Measurements from ENCODE around the gene PLXNA4. TPM values are rescaled to one million over a fixed set of nuclear protein-coding genes. Genes with fewer than 3 reads are reported as not detected.

PLXNA4 gene
- total RNA-seq, 1 experiment from 2014 or later: not detected

DNA sequence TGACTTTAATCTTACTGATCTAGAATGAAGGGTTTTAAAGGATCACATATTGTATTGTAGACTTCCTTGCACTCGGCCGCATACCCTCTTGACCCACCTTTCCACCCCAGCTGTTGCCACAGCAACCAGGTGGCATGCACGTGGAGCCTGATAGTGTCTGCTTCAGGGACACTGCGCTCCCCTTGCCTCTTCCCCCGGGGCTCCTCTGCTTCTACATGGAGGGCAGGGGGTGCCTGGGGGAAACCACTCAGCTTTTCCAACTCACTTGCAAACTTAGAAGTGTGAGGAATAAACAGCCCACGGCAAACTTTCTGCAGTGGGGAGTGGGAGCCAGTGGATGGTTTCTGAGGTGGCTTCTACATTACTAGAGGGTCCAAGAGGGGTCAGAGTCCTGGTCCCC lies 458.6 kb downstream of the PLXNA4 start:
- H4K20me1 ChIP-seq (ENCODE audit: insufficient read depth): no peaks in the 10 kb centered on the region
- no peak overlapping the region for H3K4me3 ChIP-seq (replicated peaks in 1 of 2; ENCODE audit: low read depth in 1 of 2, low read length in 2 of 2)
- no peaks in the 10 kb centered on the region for H3K9me2 ChIP-seq (ENCODE audit: insufficient read depth)
- H3K27me3 ChIP-seq (ENCODE audit: insufficient read depth, low read length): peaks cover 22% of the 10 kb centered on the region; the same call in 1 of the 2 replicates
- H3K9ac ChIP-seq (ENCODE audit: low read length): no peak overlapping the region
- no peaks in the 10 kb centered on the region for H3K36me3 ChIP-seq (ENCODE audit: control insufficient read depth in 1 of 2, insufficient read depth in 2 of 2, low read length in 2 of 2)
- intact Hi-C loops (cut with micrococcal nuclease): no loop called here
- TF ChIP-seq CBX3 (IDR thresholded peaks at IDR 0.05; ENCODE audit: low read depth) (no peak), EZH2phosphoT487 (IDR thresholded peaks at IDR 0.05; ENCODE audit: borderline replicate concordance) (no peak), FOSL1 (IDR thresholded peaks at IDR 0.05; ENCODE audit: low read depth) (no peak), CEBPB (IDR thresholded peaks at IDR 0.05; ENCODE audit: low read depth) (no peak), EZH2 (IDR thresholded peaks at IDR 0.05) (no peak), ZNF274 (IDR thresholded peaks at IDR 0.05; ENCODE audit: low read depth, low read length) (no peak), YY1 (IDR thresholded peaks at IDR 0.05; ENCODE audit: extremely low read depth, insufficient replicate concordance, low read depth, low read length) (no peak), SIN3A (IDR thresholded peaks at IDR 0.05; ENCODE audit: low read depth) (no peak), ZFX (IDR thresholded peaks at IDR 0.05) (no peak), SP1 (IDR thresholded peaks at IDR 0.05; ENCODE audit: low read depth) (no peak), POLR2AphosphoS5 (IDR thresholded peaks at IDR 0.05; ENCODE audit: low read depth, low read length) (no peak), SRF (IDR thresholded peaks at IDR 0.05; ENCODE audit: low read depth) (no peak), ELF1 (IDR thresholded peaks at IDR 0.05; ENCODE audit: borderline replicate concordance, low read depth) (no peak), EGR1 (IDR thresholded peaks at IDR 0.05; ENCODE audit: low read depth) (no peak)
- TF ChIP-seq, protein P1, sequence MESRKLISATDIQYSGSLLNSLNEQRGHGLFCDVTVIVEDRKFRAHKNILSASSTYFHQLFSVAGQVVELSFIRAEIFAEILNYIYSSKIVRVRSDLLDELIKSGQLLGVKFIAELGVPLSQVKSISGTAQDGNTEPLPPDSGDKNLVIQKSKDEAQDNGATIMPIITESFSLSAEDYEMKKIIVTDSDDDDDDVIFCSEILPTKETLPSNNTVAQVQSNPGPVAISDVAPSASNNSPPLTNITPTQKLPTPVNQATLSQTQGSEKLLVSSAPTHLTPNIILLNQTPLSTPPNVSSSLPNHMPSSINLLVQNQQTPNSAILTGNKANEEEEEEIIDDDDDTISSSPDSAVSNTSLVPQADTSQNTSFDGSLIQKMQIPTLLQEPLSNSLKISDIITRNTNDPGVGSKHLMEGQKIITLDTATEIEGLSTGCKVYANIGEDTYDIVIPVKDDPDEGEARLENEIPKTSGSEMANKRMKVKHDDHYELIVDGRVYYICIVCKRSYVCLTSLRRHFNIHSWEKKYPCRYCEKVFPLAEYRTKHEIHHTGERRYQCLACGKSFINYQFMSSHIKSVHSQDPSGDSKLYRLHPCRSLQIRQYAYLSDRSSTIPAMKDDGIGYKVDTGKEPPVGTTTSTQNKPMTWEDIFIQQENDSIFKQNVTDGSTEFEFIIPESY (IDR thresholded peaks at IDR 0.05; ENCODE audit: extremely low read depth, insufficient replicate concordance, low read length): no peak
- TF ChIP-seq, protein P2, sequence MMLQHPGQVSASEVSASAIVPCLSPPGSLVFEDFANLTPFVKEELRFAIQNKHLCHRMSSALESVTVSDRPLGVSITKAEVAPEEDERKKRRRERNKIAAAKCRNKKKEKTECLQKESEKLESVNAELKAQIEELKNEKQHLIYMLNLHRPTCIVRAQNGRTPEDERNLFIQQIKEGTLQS (IDR thresholded peaks at IDR 0.05): no peak
- TF ChIP-seq, protein P3, sequence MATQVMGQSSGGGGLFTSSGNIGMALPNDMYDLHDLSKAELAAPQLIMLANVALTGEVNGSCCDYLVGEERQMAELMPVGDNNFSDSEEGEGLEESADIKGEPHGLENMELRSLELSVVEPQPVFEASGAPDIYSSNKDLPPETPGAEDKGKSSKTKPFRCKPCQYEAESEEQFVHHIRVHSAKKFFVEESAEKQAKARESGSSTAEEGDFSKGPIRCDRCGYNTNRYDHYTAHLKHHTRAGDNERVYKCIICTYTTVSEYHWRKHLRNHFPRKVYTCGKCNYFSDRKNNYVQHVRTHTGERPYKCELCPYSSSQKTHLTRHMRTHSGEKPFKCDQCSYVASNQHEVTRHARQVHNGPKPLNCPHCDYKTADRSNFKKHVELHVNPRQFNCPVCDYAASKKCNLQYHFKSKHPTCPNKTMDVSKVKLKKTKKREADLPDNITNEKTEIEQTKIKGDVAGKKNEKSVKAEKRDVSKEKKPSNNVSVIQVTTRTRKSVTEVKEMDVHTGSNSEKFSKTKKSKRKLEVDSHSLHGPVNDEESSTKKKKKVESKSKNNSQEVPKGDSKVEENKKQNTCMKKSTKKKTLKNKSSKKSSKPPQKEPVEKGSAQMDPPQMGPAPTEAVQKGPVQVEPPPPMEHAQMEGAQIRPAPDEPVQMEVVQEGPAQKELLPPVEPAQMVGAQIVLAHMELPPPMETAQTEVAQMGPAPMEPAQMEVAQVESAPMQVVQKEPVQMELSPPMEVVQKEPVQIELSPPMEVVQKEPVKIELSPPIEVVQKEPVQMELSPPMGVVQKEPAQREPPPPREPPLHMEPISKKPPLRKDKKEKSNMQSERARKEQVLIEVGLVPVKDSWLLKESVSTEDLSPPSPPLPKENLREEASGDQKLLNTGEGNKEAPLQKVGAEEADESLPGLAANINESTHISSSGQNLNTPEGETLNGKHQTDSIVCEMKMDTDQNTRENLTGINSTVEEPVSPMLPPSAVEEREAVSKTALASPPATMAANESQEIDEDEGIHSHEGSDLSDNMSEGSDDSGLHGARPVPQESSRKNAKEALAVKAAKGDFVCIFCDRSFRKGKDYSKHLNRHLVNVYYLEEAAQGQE (IDR thresholded peaks at IDR 0.05; ENCODE audit: low read depth): no peak
- TF ChIP-seq, protein P4, sequence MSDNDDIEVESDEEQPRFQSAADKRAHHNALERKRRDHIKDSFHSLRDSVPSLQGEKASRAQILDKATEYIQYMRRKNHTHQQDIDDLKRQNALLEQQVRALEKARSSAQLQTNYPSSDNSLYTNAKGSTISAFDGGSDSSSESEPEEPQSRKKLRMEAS (IDR thresholded peaks at IDR 0.05): no peak
- TF ChIP-seq, protein P5, sequence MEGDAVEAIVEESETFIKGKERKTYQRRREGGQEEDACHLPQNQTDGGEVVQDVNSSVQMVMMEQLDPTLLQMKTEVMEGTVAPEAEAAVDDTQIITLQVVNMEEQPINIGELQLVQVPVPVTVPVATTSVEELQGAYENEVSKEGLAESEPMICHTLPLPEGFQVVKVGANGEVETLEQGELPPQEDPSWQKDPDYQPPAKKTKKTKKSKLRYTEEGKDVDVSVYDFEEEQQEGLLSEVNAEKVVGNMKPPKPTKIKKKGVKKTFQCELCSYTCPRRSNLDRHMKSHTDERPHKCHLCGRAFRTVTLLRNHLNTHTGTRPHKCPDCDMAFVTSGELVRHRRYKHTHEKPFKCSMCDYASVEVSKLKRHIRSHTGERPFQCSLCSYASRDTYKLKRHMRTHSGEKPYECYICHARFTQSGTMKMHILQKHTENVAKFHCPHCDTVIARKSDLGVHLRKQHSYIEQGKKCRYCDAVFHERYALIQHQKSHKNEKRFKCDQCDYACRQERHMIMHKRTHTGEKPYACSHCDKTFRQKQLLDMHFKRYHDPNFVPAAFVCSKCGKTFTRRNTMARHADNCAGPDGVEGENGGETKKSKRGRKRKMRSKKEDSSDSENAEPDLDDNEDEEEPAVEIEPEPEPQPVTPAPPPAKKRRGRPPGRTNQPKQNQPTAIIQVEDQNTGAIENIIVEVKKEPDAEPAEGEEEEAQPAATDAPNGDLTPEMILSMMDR (IDR thresholded peaks at IDR 0.05 in 2 of 3, conservative IDR thresholded peaks at IDR 0.05 in 1 of 3; ENCODE audit: borderline replicate concordance in 1 of 3, insufficient read depth in 1 of 3, low read depth in 2 of 3, low read length in 2 of 3): no peak
- no peak for DNase-seq (ENCODE audit: low read depth, low spot score)
- ChIA-PET RAD21 (ENCODE audit: low non-redundant PET in 1 of 2, low total read pairs in 2 of 2, uncharacterized antibody in 2 of 2, unreplicated experiment in 2 of 2) (no interaction called here), POLR2A (no interaction called here), CTCF (no interaction called here)
- no peak overlapping the region for H2AFZ ChIP-seq (ENCODE audit: low read depth, low read length, poor library complexity, severe bottlenecking)
- no peak overlapping the region for H3K4me2 ChIP-seq (ENCODE audit: low read length)
- H3K4me1 ChIP-seq (ENCODE audit: control insufficient read depth in 1 of 2, insufficient read depth in 2 of 2, low read length in 2 of 2): no peaks in the 10 kb centered on the region; a peak in 1 of 4 replicates
- no peak overlapping the region for H3K27ac ChIP-seq (ENCODE audit: low read depth, low read length)
- no peak for ATAC-seq
- no TSS peak for BruUV-seq (replicated peaks)
- no peaks in the 10 kb centered on the region for H3K79me2 ChIP-seq (ENCODE audit: insufficient read depth, low read length)
- H3K9me3 ChIP-seq (ENCODE audit: control insufficient read depth in 1 of 2, insufficient read depth in 1 of 2, low read depth in 1 of 2, low read length in 2 of 2): no peaks in the 10 kb centered on the region
